Natural killer cell (primary cell): ENCODE measurements around the gene BRAT1. TPM values are rescaled to one million over a fixed set of nuclear protein-coding genes. Genes with fewer than 3 reads are reported as not detected.
A peak's percentile ranks its signal among the peaks of the same experiment; 100 is the strongest.
"Not testable (repeated sequence)": the region's sequence is repeated elsewhere in the genome, so short reads cannot be mapped to it uniquely, and the experiment has no call there.

Source experiments
- ATAC-seq, 3 donors: fragments of 150-1000 bp in 2 of 3; fragments of 200-7000 bp in 1 of 3; cut with Tn5 transposase; 1 replicate in 1 of 3; 2 replicates in 2 of 3; pipeline ENCODE4 v1.10.0; 2021; ENCODE audit warnings: mild to moderate bottlenecking in 2 of 3, moderate library complexity in 2 of 3
- DNase-seq, 2 donors: peaks; one replicate each; pipeline versions ENCODE4 v3.0.0 to v3.0.0-alpha.2; 2013 to 2021; ENCODE audit warnings: mixed read lengths in 1 of 2
- H3K27ac ChIP-seq: one replicate; pipeline ENCODE4 v1.5.1; 2013; ENCODE audit warnings: mild to moderate bottlenecking, low read length
- H3K27me3 ChIP-seq: one replicate; pipeline ENCODE4 v1.6.1; 2013; ENCODE audit warnings: low read length; ENCODE audit not compliant: control insufficient read depth, insufficient read depth
- H3K36me3 ChIP-seq: one replicate; pipeline ENCODE4 v1.6.1; 2013; ENCODE audit warnings: low read length; ENCODE audit not compliant: control insufficient read depth, insufficient read depth
- H3K4me1 ChIP-seq: one replicate; pipeline ENCODE4 v1.6.1; 2013; ENCODE audit warnings: low read length; ENCODE audit not compliant: control insufficient read depth, insufficient read depth
- H3K4me3 ChIP-seq: one replicate; pipeline ENCODE4 v1.5.1; 2013; ENCODE audit warnings: low read length
- H3K9me3 ChIP-seq: one replicate; pipeline ENCODE4 v1.6.1; 2013; ENCODE audit warnings: low read length; ENCODE audit not compliant: control insufficient read depth, insufficient read depth
- H3K27ac Mint-ChIP-seq, 2 donors: one replicate each; pipeline ENCODE4 v1.8.0; 2022; ENCODE audit warnings: mild to moderate bottlenecking in 2 of 2, mixed read lengths in 2 of 2, moderate library complexity in 1 of 2
- H3K27me3 Mint-ChIP-seq, 2 donors: one replicate each; pipeline ENCODE4 v1.8.0; 2022; ENCODE audit warnings: low read depth in 2 of 2, mixed read lengths in 2 of 2
- H3K36me3 Mint-ChIP-seq: one replicate; pipeline ENCODE4 v1.8.0; 2022; ENCODE audit warnings: mixed read lengths
- H3K4me1 Mint-ChIP-seq, 2 donors: one replicate each; pipeline ENCODE4 v1.8.0; 2022; ENCODE audit warnings: mixed read lengths in 2 of 2
- H3K4me3 Mint-ChIP-seq: one replicate; pipeline ENCODE4 v1.8.0; 2022; ENCODE audit warnings: mild to moderate bottlenecking, moderate library complexity, mixed read lengths
- H3K9me3 Mint-ChIP-seq, 2 donors: one replicate each; pipeline ENCODE4 v1.8.0; 2022; ENCODE audit warnings: mixed read lengths in 2 of 2
- WGBS: methylation state at CpG from one replicate; pipeline ENCODE4 v1.1.7; 2013; ENCODE audit warnings: missing lambda C conversion rate; ENCODE audit not compliant: insufficient coverage; 5-methylcytosine and 5-hydroxymethylcytosine counted together
- intact Hi-C: fragments of 100-400 bp; cut with micrococcal nuclease; formaldehyde crosslinking; loops from one replicate; pipeline ENCODE4 v1.14.2; 2022
- total RNA-seq, 4 donors: library from RNA; stranded (reverse); fragments of 120-200 nt in 1 of 4; gene quantifications; one replicate each; pipeline versions ENCODE4 v1.2.3 to v1.2.4, GENCODE V29; 2013 to 2022
- TF ChIP-seq, protein P1 (sequence below): fragments of 200-600 bp; IDR thresholded peaks from one replicate; pipeline ENCODE4 v1.8.0; 2022; ENCODE audit warnings: antibody characterized with exemption

BRAT1 gene
- total RNA-seq, 3 donors from 2014 or later (not counting 1 experiment from before 2014, with no cell fraction given): 24.9 to 26.7 (median 25.6) TPM

DNA sequence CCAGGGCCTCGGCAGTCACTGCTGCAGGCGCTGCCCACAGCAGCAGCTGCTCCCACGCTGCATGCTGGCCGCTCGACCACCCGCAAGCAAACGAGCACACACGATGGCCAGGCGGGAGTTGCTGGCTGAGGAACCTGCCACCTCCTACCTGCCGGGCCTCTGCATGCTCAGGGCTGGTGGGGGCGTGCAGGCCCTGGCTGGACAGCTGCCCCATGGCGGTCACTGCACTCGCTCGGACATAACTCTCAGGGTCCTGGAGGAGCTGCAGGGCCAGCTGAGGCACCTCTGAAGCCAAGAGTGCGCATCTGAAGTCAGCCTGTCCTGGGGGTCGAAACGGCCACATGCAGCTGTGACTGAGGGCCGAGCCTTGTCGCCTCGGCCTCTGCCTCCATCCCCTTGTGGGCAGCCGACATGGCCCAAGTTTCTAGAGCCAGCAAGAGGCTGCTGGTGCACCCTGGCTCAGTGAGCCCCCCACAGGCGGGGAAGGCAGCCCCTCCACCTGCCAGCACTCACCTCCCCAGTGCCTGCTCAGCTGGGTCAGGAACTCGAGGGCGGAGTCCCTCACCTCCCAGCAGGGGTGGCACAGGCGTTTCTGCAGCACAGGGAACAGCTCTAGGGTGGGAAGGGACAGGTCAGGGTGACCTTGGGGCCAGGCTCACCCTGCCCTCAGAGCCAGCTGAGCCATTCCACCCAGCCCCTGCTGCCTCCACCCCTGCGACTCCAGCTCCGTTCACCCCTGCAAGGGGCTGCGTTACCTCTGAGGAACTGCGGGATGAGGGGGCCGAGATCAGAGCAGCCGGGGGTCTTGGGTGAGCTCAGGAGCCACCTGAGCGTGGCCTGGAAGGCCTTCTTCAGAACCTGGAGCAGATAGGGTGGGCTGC is 16.1 kb downstream of the BRAT1 start:
- Histone ChIP-seq H3K4me3 (no peak overlapping the region), H3K27ac (no peak overlapping the region), H3K4me1 (peaks cover 5% of the 10 kb centered on the region), H3K36me3 (peaks cover 41% of the 10 kb centered on the region), H3K9me3 (no peaks in the 10 kb centered on the region), H3K27me3 (no peaks in the 10 kb centered on the region)
- TF ChIP-seq, protein P1, sequence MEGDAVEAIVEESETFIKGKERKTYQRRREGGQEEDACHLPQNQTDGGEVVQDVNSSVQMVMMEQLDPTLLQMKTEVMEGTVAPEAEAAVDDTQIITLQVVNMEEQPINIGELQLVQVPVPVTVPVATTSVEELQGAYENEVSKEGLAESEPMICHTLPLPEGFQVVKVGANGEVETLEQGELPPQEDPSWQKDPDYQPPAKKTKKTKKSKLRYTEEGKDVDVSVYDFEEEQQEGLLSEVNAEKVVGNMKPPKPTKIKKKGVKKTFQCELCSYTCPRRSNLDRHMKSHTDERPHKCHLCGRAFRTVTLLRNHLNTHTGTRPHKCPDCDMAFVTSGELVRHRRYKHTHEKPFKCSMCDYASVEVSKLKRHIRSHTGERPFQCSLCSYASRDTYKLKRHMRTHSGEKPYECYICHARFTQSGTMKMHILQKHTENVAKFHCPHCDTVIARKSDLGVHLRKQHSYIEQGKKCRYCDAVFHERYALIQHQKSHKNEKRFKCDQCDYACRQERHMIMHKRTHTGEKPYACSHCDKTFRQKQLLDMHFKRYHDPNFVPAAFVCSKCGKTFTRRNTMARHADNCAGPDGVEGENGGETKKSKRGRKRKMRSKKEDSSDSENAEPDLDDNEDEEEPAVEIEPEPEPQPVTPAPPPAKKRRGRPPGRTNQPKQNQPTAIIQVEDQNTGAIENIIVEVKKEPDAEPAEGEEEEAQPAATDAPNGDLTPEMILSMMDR: no peak
- DNase-seq (peak in 1 of 2 donors; percentile 19), ATAC-seq (peak in 1 of 3 donors; percentile 6)
- Mint-ChIP-seq H3K36me3 (no peaks in the 10 kb centered on the region), H3K27ac (peak overlapping the region in 1 of 2 donors; percentile 21), H3K4me1 (no peaks in the 10 kb centered on the region), H3K27me3 (no peaks in the 10 kb centered on the region), H3K4me3 (no peak overlapping the region), H3K9me3 (no peaks in the 10 kb centered on the region)
- intact Hi-C loops: no loop called here
- WGBS: 96% methylated on average over 32 of the region's 32 CpGs

DNA sequence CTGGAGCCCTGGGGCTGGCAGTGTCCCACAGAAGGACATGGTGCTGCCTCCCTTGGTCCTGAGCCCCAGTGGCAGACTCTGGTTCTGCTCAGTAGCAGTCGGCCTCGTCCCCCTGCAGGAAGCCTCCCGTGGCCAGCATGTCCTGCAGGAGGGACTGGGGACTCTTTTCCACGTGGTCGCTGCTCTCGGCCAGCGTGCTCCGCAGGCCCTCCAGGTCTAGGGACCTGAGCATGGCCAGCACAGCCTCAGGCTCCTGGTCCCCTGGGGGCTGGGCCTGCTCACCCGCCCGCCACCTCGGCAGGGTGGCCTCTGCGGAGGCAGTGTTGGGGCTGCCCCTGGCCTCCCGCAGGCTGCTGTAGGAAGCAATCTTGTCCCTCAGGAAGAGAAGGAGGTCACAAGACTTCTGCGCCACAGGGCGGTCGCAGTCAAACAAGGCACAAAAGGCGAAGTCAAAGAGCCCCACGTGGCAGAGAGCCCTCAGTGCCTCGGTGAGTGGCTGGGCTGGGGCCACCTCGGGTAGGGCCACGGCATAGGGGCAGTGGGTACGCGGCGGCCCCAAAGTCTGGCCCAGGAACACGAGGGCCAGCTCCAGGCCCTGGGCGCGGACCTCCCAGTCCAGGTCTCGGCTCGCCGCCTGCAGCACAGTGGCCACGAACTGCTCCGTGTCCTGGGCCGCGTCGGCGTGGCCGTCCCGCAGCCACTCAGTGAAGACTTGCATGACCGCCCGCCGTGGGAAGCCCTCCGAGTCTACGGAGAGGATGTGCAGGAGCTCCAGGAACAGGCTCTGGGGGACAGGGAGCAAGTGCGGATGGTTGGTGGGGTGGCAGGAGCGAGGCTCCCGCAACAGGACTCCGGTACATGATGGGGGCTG is 17.1 kb downstream of the BRAT1 start:
- Histone ChIP-seq H3K27me3 (no peaks in the 10 kb centered on the region), H3K4me3 (no peak overlapping the region), H3K27ac (no peak overlapping the region), H3K36me3 (peaks cover 34% of the 10 kb centered on the region), H3K4me1 (peaks cover 5% of the 10 kb centered on the region), H3K9me3 (no peaks in the 10 kb centered on the region)
- ATAC-seq (peak in 2 of 3 donors; percentile 7 to 17), DNase-seq (peak in 1 of 2 donors; percentile 9)
- no peaks in the 10 kb centered on the region for H3K36me3 Mint-ChIP-seq
- no peaks in the 10 kb centered on the region for H3K9me3 Mint-ChIP-seq
- H3K4me1 Mint-ChIP-seq: no peaks in the 10 kb centered on the region
- TF ChIP-seq, protein P1: no peak
- H3K27me3 Mint-ChIP-seq: no peaks in the 10 kb centered on the region
- no peak overlapping the region for H3K27ac Mint-ChIP-seq
- intact Hi-C loops: no loop called here
- 94% methylated on average over 47 of the region's 47 CpGs for WGBS
- no peak overlapping the region for H3K4me3 Mint-ChIP-seq

DNA sequence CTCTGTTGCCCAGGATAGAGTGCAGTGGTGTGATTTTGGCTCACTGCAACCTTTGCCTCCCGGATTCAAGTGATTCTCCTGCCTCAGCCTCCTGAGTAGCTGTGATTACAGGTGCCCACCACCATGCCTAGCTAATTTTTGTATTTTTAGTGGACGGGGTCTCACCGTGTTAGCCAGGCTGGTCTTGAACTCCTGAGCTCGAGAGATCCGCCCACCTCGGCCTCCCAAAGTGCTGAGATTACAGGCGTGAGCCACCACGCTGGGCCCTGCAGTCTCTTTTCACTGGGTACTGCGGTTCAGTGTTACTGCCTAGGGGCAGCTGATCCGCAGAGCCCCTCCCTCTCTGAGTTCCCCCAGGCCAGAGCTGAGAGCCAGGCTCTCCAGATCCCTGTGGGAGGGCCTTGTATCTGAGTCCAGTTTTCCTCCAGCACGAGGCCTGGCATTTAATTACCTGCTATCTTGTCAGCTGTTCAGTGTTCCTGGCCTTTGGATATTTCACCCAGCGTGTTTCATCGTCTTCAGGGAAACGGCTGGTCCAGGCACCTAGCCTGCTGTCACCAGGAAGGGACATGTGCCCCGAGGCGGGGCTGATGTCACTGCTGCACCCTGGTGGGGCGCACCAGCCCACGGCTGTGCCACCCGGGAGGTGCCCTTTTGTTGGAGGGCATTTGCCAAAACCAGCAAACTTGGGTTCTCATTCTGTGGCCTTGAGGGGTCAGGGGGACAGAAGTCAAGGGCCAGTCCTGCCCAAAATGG is 19.3 kb downstream of the BRAT1 start:
- H3K27me3 Mint-ChIP-seq, H3K9me3 Mint-ChIP-seq, H3K4me3 Mint-ChIP-seq, H3K36me3 Mint-ChIP-seq, H3K9me3 ChIP-seq, H3K27ac ChIP-seq, intact Hi-C loops, H3K4me1 Mint-ChIP-seq, H3K27ac Mint-ChIP-seq, H3K4me3 ChIP-seq, DNase-seq, ATAC-seq, H3K27me3 ChIP-seq: not testable (repeated sequence)
- Histone ChIP-seq H3K4me1 (peaks cover 12% of the 10 kb centered on the region), H3K36me3 (peaks cover 12% of the 10 kb centered on the region)
- 94% methylated on average over 15 of the region's 19 CpGs for WGBS

DNA sequence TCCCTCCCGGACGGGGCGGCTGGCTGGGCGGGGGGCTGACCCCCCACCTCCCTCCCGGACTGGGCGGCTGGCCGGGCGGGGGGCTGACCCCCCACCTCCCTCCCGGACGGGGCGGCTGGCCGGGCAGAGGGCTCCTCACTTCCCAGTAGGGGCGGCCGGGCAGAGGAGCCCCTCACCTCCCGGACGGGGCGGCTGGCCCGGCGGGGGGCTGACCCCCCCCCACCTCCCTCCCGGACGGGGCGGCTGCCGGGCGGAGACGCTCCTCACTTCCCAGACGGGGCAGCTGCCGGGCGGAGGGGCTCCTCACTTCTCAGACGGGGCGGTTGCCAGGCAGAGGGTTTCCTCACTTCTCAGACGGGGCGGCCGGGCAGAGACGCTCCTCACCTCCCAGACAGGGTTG is 21.1 kb downstream of the BRAT1 start:
- H3K4me1 ChIP-seq: peaks cover 25% of the 10 kb centered on the region
- H3K4me3 ChIP-seq, H3K9me3 ChIP-seq, DNase-seq, H3K36me3 Mint-ChIP-seq, H3K4me3 Mint-ChIP-seq, H3K27ac Mint-ChIP-seq, H3K9me3 Mint-ChIP-seq, ATAC-seq, H3K27me3 Mint-ChIP-seq, H3K36me3 ChIP-seq, H3K27ac ChIP-seq, intact Hi-C loops, H3K27me3 ChIP-seq: not testable (repeated sequence)
- peaks cover 10 to 24% of the 10 kb centered on the region in 2 donors for H3K4me1 Mint-ChIP-seq
- WGBS: 96% methylated on average over 11 of the region's 34 CpGs

DNA sequence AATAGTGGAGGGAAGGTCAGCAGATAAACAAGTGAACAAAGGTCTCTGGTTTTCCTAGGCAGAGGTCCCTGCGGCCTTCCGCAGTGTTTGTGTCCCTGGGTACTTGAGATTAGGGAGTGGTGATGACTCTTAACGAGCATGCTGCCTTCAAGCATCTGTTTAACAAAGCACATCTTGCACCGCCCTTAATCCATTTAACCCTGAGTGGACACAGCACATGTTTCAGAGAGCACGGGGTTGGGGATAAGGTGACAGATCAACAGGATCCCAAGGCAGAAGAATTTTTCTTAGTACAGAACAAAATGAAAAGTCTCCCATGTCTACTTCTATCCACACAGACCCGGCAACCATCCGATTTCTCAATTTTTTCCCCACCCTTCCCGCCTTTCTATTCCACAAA is 21.8 kb downstream of the BRAT1 start:
- intact Hi-C loops, H3K27ac ChIP-seq, H3K27me3 Mint-ChIP-seq, ATAC-seq, H3K4me3 ChIP-seq, H3K36me3 ChIP-seq, H3K36me3 Mint-ChIP-seq, H3K27me3 ChIP-seq, H3K9me3 ChIP-seq, H3K9me3 Mint-ChIP-seq, H3K4me3 Mint-ChIP-seq, DNase-seq: not testable (repeated sequence)
- H3K4me1 Mint-ChIP-seq: peaks cover 10 to 30% of the 10 kb centered on the region in 2 donors
- H3K27ac Mint-ChIP-seq: peak overlapping the region in 1 of 2 donors; percentile 46
- no CpG with 5 or more reads among the region's 8 CpGs for WGBS
- peaks cover 31% of the 10 kb centered on the region for H3K4me1 ChIP-seq

DNA sequence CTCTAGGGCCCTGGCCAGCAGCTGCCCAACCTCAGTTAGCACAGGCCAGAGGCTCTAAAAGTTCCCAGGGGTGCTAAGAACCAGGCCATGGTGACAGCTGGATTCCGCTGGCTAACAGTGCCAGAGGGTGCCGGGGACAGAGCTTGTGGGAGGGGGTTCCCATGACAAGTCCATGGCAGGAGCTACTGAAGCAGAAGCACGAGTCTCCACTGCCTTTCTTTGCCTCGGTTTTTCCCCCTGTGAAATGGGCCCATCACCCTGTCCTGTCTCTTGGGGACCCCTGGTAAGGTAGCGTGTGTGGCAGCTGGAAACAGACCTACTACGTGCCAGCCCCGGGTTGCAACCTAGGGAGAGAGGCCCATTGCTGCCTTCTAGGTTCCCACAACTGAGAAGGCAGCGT is 22.5 kb downstream of the BRAT1 start:
- WGBS: 96% methylated on average over 5 of the region's 8 CpGs
- H3K36me3 Mint-ChIP-seq, H3K9me3 Mint-ChIP-seq, H3K4me3 ChIP-seq, H3K9me3 ChIP-seq, H3K4me3 Mint-ChIP-seq, ATAC-seq, H3K27me3 Mint-ChIP-seq, H3K27ac ChIP-seq, intact Hi-C loops, DNase-seq, H3K27me3 ChIP-seq: not testable (repeated sequence)
- H3K4me1 ChIP-seq: peaks cover 39% of the 10 kb centered on the region
- Mint-ChIP-seq H3K4me1 (peaks cover 17 to 38% of the 10 kb centered on the region in 2 donors), H3K27ac (peak overlapping the region in 1 of 2 donors; percentile 46)
- H3K36me3 ChIP-seq: peaks cover 11% of the 10 kb centered on the region
